Glutamatergic neuron (in vitro differentiated cells): ENCODE results near the gene CERS5. TPM values are rescaled to one million over a fixed set of nuclear protein-coding genes. Genes with fewer than 3 reads are reported as not detected.

Experiments used
- DNase-seq: peaks from one replicate; pipeline ENCODE4 v3.0.0; 2022
- H3K27ac Mint-ChIP-seq: one replicate; pipeline ENCODE4 v1.8.0; 2020; ENCODE audit warnings: mild to moderate bottlenecking, mixed read lengths, inconsistent platforms; ENCODE audit not compliant: unreplicated experiment
- H3K27me3 Mint-ChIP-seq: one replicate; pipeline ENCODE4 v1.8.0; 2020; ENCODE audit warnings: mild to moderate bottlenecking, moderate library complexity, mixed read lengths, inconsistent platforms; ENCODE audit not compliant: unreplicated experiment
- H3K36me3 Mint-ChIP-seq: one replicate; pipeline ENCODE4 v1.8.0; 2020; ENCODE audit warnings: mild to moderate bottlenecking, mixed read lengths, inconsistent platforms; ENCODE audit not compliant: unreplicated experiment
- H3K4me1 Mint-ChIP-seq: one replicate; pipeline ENCODE4 v1.8.0; 2020; ENCODE audit warnings: mild to moderate bottlenecking, low read depth, mixed read lengths, inconsistent platforms; ENCODE audit not compliant: unreplicated experiment
- H3K4me3 Mint-ChIP-seq: one replicate; pipeline ENCODE4 v1.8.0; 2020; ENCODE audit warnings: mild to moderate bottlenecking, mixed read lengths, inconsistent platforms; ENCODE audit not compliant: unreplicated experiment
- H3K9me3 Mint-ChIP-seq: one replicate; pipeline ENCODE4 v1.8.0; 2020; ENCODE audit warnings: mild to moderate bottlenecking, moderate library complexity, mixed read lengths, inconsistent platforms; ENCODE audit not compliant: unreplicated experiment
- CTCF ChIP-seq: fragments of 200-600 bp; sonication (generic); IDR thresholded peaks from one replicate; pipeline ENCODE4 v1.5.0; 2021; ENCODE audit not compliant: partially characterized antibody, unreplicated experiment
- total RNA-seq: library from RNA; stranded (reverse); fragmentation: NEBNext Ultra II Directional; extraction: Animal tissue kit (Norgen Biotek cat#: 25700); gene quantifications from one replicate; pipeline ENCODE4 v1.2.1, GENCODE V29; 2021; ENCODE audit not compliant: unreplicated experiment

Gene CERS5
- total RNA-seq, 1 donor from 2014 or later = 125 TPM

GRCh38 chr12:50211392-50212070 lies 44.4 kb upstream of the CERS5 start:
- Mint-ChIP-seq H3K36me3 (no peaks in the 10 kb centered on the region), H3K27me3 (no peaks in the 10 kb centered on the region), H3K4me3 (no peak overlapping the region), H3K9me3 (no peaks in the 10 kb centered on the region), H3K4me1 (peaks cover 6% of the 10 kb centered on the region), H3K27ac (no peak overlapping the region)
- no peak for DNase-seq
- TF ChIP-seq CTCF = no peak

GRCh38 chr12:50207424-50207823 lies 40.3 kb upstream of the CERS5 start:
- no peaks in the 10 kb centered on the region for H3K27me3 Mint-ChIP-seq
- no peak overlapping the region for H3K27ac Mint-ChIP-seq
- H3K36me3 Mint-ChIP-seq = no peaks in the 10 kb centered on the region
- H3K4me1 Mint-ChIP-seq = no peaks in the 10 kb centered on the region
- no peak for TF ChIP-seq CTCF
- DNase-seq = no peak
- no peaks in the 10 kb centered on the region for H3K9me3 Mint-ChIP-seq
- no peak overlapping the region for H3K4me3 Mint-ChIP-seq

- H3K9me3 Mint-ChIP-seq = no peaks in the 10 kb centered on the region
- H3K36me3 Mint-ChIP-seq = no peaks in the 10 kb centered on the region
- no peaks in the 10 kb centered on the region for H3K27me3 Mint-ChIP-seq
- no peak overlapping the region for H3K27ac Mint-ChIP-seq
- no peak for TF ChIP-seq CTCF
- H3K4me1 Mint-ChIP-seq = no peaks in the 10 kb centered on the region
- no peak overlapping the region for H3K4me3 Mint-ChIP-seq
- DNase-seq = no peak
These were observed 38.5 kb upstream of the CERS5 start for GRCh38 chr12:50205648-50206047.

- Mint-ChIP-seq H3K9me3 (no peaks in the 10 kb centered on the region), H3K4me1 (no peaks in the 10 kb centered on the region), H3K27me3 (no peaks in the 10 kb centered on the region), H3K4me3 (no peak overlapping the region), H3K27ac (no peak overlapping the region), H3K36me3 (peaks cover 5% of the 10 kb centered on the region)
- DNase-seq = no peak
- no peak for TF ChIP-seq CTCF
These were observed 36.5 kb upstream of the CERS5 start for GRCh38 chr12:50203691-50204090.

GRCh38 chr12:50201987-50202521 lies 34.9 kb upstream of the CERS5 start:
- DNase-seq = no peak
- Mint-ChIP-seq H3K9me3 (no peaks in the 10 kb centered on the region), H3K36me3 (peaks cover 5% of the 10 kb centered on the region), H3K27ac (no peak overlapping the region), H3K27me3 (no peaks in the 10 kb centered on the region), H3K4me1 (no peaks in the 10 kb centered on the region), H3K4me3 (no peak overlapping the region)
- no peak for TF ChIP-seq CTCF
